GM23248 (cell line): Measurements from ENCODE around the gene RNASEH2B. TPM values are rescaled to one million over a fixed set of nuclear protein-coding genes. Genes with fewer than 3 reads are reported as not detected.

Experiments
- DNase-seq: peaks from one replicate; pipeline ENCODE4 v3.0.0-alpha.2; 2015
- H2AFZ ChIP-seq: fragments of 200-600 bp; sonication (generic); 2 replicates; pipeline ENCODE4 v1.6.1; 2016; ENCODE audit warnings: antibody characterized with exemption
- H3F3A ChIP-seq: fragments of 200-600 bp; sonication (generic); 2 replicates; pipeline ENCODE4 v1.6.1; 2016; ENCODE audit warnings: mild to moderate bottlenecking, antibody characterized with exemption, mixed run types; ENCODE audit not compliant: insufficient read depth
- H3K27ac ChIP-seq: fragments of 200-600 bp; sonication (generic); 2 replicates; pipeline ENCODE4 v1.5.1; 2016; ENCODE audit warnings: mild to moderate bottlenecking
- H3K27me3 ChIP-seq: fragments of 200-600 bp; sonication (generic); replicated peaks from 2 replicates; pipeline ENCODE4 v1.6.1; 2016; ENCODE audit warnings: mild to moderate bottlenecking; ENCODE audit not compliant: insufficient read depth
- H3K36me3 ChIP-seq: fragments of 200-600 bp; sonication (generic); 2 replicates; pipeline ENCODE4 v1.6.1; 2016; ENCODE audit warnings: low read depth, mild to moderate bottlenecking
- H3K4me1 ChIP-seq: fragments of 200-600 bp; sonication (generic); 2 replicates; pipeline ENCODE4 v1.6.1; 2016; ENCODE audit warnings: mild to moderate bottlenecking; ENCODE audit not compliant: insufficient read depth
- H3K4me2 ChIP-seq: fragments of 200-600 bp; sonication (generic); one replicate; pipeline ENCODE4 v1.6.1; 2016; ENCODE audit warnings: mild to moderate bottlenecking; ENCODE audit not compliant: unreplicated experiment
- H3K4me3 ChIP-seq: fragments of 200-600 bp; sonication (generic); 2 replicates; pipeline ENCODE4 v1.5.1; 2016; ENCODE audit warnings: mild to moderate bottlenecking
- H3K79me2 ChIP-seq: fragments of 200-600 bp; sonication (generic); 2 replicates; pipeline ENCODE4 v1.6.1; 2016; ENCODE audit warnings: mild to moderate bottlenecking; ENCODE audit not compliant: insufficient read depth
- H3K9ac ChIP-seq: fragments of 200-600 bp; sonication (generic); 2 replicates; pipeline ENCODE4 v1.6.1; 2016; ENCODE audit warnings: mild to moderate bottlenecking
- H3K9me2 ChIP-seq: fragments of 200-600 bp; sonication (generic); 2 replicates; pipeline ENCODE4 v1.6.1; 2016; ENCODE audit warnings: mixed run types, mild to moderate bottlenecking, moderate library complexity; ENCODE audit not compliant: insufficient read depth
- H3K9me3 ChIP-seq: fragments of 200-600 bp; sonication (generic); one replicate; pipeline ENCODE4 v1.6.1; 2017; ENCODE audit warnings: low read depth
- H4K20me1 ChIP-seq: fragments of 200-600 bp; sonication (generic); 2 replicates; pipeline ENCODE4 v1.6.0; 2016; ENCODE audit not compliant: insufficient read depth
- EZH2 ChIP-seq: fragments of 200-600 bp; sonication (generic); IDR thresholded peaks from 2 replicates; pipeline ENCODE4 v1.6.1; 2018; ENCODE audit warnings: antibody characterized with exemption, mild to moderate bottlenecking; ENCODE audit not compliant: insufficient read depth, poor library complexity, severe bottlenecking
- EZH2phosphoT487 ChIP-seq: fragments of 200-600 bp; sonication (generic); IDR thresholded peaks from 2 replicates; pipeline ENCODE4 v1.6.1; 2018; ENCODE audit warnings: antibody characterized with exemption, moderate library complexity, mild to moderate bottlenecking, low read depth; ENCODE audit not compliant: insufficient read depth
- WGBS, 2 experiments: methylation state at CpG; one replicate each; pipeline ENCODE4 v1.1.6; 2015 to 2017; ENCODE audit warnings: low lambda C conversion rate in 2 of 2, low coverage in 1 of 2; ENCODE audit errors: missing lambda C conversion rate in 2 of 2; 5-methylcytosine and 5-hydroxymethylcytosine counted together
- in situ Hi-C: fragments of 300-500 bp; cut with MboI; formaldehyde crosslinking; loops from 2 replicates; pipeline ENCODE4 v1.15.0; 2020
- polyA plus RNA-seq: library from polyadenylated mRNA; unstranded; fragments of >200 nt; fragmentation: Nextera tagmentation; extraction: Ambion mirVana; gene quantifications from 2 replicates; pipeline ENCODE4 v1.2.1, GENCODE V29; 2016
- total RNA-seq: library from RNA; depleted of rRNA; stranded (reverse); fragments of >200 nt; shearing (Covaris generic); gene quantifications from 2 replicates; pipeline ENCODE4 v1.2.3, GENCODE V29; 2014

Gene RNASEH2B
- total and polyA plus RNA-seq, 2 experiments from 2014 or later = 27.9 to 28.3 TPM

- H3K4me2 ChIP-seq = no peak overlapping the region
- no peaks in the 10 kb centered on the region for H3K4me1 ChIP-seq
- H3K36me3 ChIP-seq = no peaks in the 10 kb centered on the region
- H3K27ac ChIP-seq = no peak overlapping the region
- no peaks in the 10 kb centered on the region for H3K79me2 ChIP-seq
- DNase-seq = no peak
- WGBS, 2 experiments = 33 to 35% methylated on average over 1 of the region's 1 CpG
- H3K9ac ChIP-seq = no peak overlapping the region
- in situ Hi-C loops = no loop called here
- H3K4me3 ChIP-seq = no peak overlapping the region
- no peak overlapping the region for H2AFZ ChIP-seq
- TF ChIP-seq EZH2phosphoT487 (no peak), EZH2 (no peak)
- H3K9me2 ChIP-seq = 0 out of 2 replicates have a peak, but pooled peaks cover 5% of the 10 kb centered on the region
- no peaks in the 10 kb centered on the region for H3K9me3 ChIP-seq
- no peaks in the 10 kb centered on the region for H4K20me1 ChIP-seq
- H3K27me3 ChIP-seq = 0 out of 2 replicates have a peak, but pooled peaks cover under 1% of the 10 kb centered on the region
- no peaks in the 10 kb centered on the region for H3F3A ChIP-seq
These were observed 25.9 kb upstream of the RNASEH2B start for GRCh38 chr13:50883728-50884127.

- Histone ChIP-seq H3K9ac (no peak overlapping the region), H3K9me2 (0 out of 2 replicates have a peak, but pooled peaks cover 5% of the 10 kb centered on the region), H3F3A (no peaks in the 10 kb centered on the region), H3K4me2 (no peak overlapping the region), H3K27ac (no peak overlapping the region), H3K79me2 (no peaks in the 10 kb centered on the region), H3K27me3 (no peaks in the 10 kb centered on the region), H3K4me1 (no peaks in the 10 kb centered on the region), H3K4me3 (no peak overlapping the region), H3K9me3 (no peaks in the 10 kb centered on the region), H2AFZ (no peak overlapping the region), H3K36me3 (no peaks in the 10 kb centered on the region), H4K20me1 (no peaks in the 10 kb centered on the region)
- DNase-seq = no peak
- in situ Hi-C loops = no loop called here
- no peak for TF ChIP-seq EZH2
- 62 to 77% methylated on average over 1 of the region's 1 CpG for WGBS, 2 experiments
These were observed 25.3 kb upstream of the RNASEH2B start for GRCh38 chr13:50884265-50884664.

- Histone ChIP-seq H3K79me2 (no peaks in the 10 kb centered on the region), H3K9me3 (no peaks in the 10 kb centered on the region), H2AFZ (no peak overlapping the region), H3K4me2 (no peak overlapping the region), H3K27ac (no peak overlapping the region), H3K36me3 (no peaks in the 10 kb centered on the region), H3F3A (no peaks in the 10 kb centered on the region), H3K4me3 (no peak overlapping the region), H4K20me1 (no peaks in the 10 kb centered on the region), H3K27me3 (no peaks in the 10 kb centered on the region), H3K9me2 (0 out of 2 replicates have a peak, but pooled peaks cover 5% of the 10 kb centered on the region), H3K9ac (no peak overlapping the region), H3K4me1 (no peaks in the 10 kb centered on the region)
- DNase-seq = no peak
- no peak for TF ChIP-seq EZH2
- in situ Hi-C loops = no loop called here
- WGBS, 2 experiments = 89 to 94% methylated on average over 7 of the region's 7 CpGs
These were observed 22.4 kb upstream of the RNASEH2B start for GRCh38 chr13:50887151-50887550.

- WGBS, 2 experiments = 75 to 87% methylated on average over 1 of the region's 1 CpG
- H3K27ac ChIP-seq = no peak overlapping the region
- no peak overlapping the region for H2AFZ ChIP-seq
- in situ Hi-C loops = no loop called here
- no peak overlapping the region for H3K9ac ChIP-seq
- H3K79me2 ChIP-seq = no peaks in the 10 kb centered on the region
- no peaks in the 10 kb centered on the region for H3F3A ChIP-seq
- DNase-seq = no peak
- no peaks in the 10 kb centered on the region for H3K9me2 ChIP-seq
- H3K27me3 ChIP-seq = no peaks in the 10 kb centered on the region
- 0 out of 2 replicates have a peak, but pooled peaks cover 4% of the 10 kb centered on the region for H3K4me1 ChIP-seq
- no peak overlapping the region for H3K4me3 ChIP-seq
- no peak overlapping the region for H3K4me2 ChIP-seq
- no peaks in the 10 kb centered on the region for H4K20me1 ChIP-seq
- H3K36me3 ChIP-seq = no peaks in the 10 kb centered on the region
- TF ChIP-seq EZH2phosphoT487 = no peak
- TF ChIP-seq EZH2 = no peak
- H3K9me3 ChIP-seq = no peaks in the 10 kb centered on the region
These were observed 21.2 kb upstream of the RNASEH2B start for GRCh38 chr13:50888362-50888761.

- Histone ChIP-seq H3K9ac (no peak overlapping the region), H3K4me1 (0 out of 2 replicates have a peak, but pooled peaks cover 4% of the 10 kb centered on the region), H3K4me2 (no peak overlapping the region), H2AFZ (no peak overlapping the region), H3K79me2 (no peaks in the 10 kb centered on the region), H3K4me3 (no peak overlapping the region), H3K27ac (no peak overlapping the region), H4K20me1 (no peaks in the 10 kb centered on the region), H3K9me2 (no peaks in the 10 kb centered on the region), H3K27me3 (no peaks in the 10 kb centered on the region), H3K36me3 (no peaks in the 10 kb centered on the region), H3K9me3 (no peaks in the 10 kb centered on the region), H3F3A (no peaks in the 10 kb centered on the region)
- TF ChIP-seq EZH2 (no peak), EZH2phosphoT487 (no peak)
- in situ Hi-C loops = no loop called here
- no peak for DNase-seq
- 44 to 49% methylated on average over 1 of the region's 1 CpG for WGBS, 2 experiments
These were observed 20.3 kb upstream of the RNASEH2B start for GRCh38 chr13:50889317-50889716.
